Regular cardiac myocyte (primary cell): ENCODE data around the gene FAM237A. TPM values are rescaled to one million over a fixed set of nuclear protein-coding genes. Genes with fewer than 3 reads are reported as not detected.

ENCODE experiments used
- total RNA-seq: library from RNA; depleted of rRNA; stranded (reverse); fragments of >200 nt; gene quantifications from 2 replicates; pipeline ENCODE4 v1.2.3, GENCODE V29; 2014

Gene FAM237A
- not detected in 2 replicates for total RNA-seq

DNA sequence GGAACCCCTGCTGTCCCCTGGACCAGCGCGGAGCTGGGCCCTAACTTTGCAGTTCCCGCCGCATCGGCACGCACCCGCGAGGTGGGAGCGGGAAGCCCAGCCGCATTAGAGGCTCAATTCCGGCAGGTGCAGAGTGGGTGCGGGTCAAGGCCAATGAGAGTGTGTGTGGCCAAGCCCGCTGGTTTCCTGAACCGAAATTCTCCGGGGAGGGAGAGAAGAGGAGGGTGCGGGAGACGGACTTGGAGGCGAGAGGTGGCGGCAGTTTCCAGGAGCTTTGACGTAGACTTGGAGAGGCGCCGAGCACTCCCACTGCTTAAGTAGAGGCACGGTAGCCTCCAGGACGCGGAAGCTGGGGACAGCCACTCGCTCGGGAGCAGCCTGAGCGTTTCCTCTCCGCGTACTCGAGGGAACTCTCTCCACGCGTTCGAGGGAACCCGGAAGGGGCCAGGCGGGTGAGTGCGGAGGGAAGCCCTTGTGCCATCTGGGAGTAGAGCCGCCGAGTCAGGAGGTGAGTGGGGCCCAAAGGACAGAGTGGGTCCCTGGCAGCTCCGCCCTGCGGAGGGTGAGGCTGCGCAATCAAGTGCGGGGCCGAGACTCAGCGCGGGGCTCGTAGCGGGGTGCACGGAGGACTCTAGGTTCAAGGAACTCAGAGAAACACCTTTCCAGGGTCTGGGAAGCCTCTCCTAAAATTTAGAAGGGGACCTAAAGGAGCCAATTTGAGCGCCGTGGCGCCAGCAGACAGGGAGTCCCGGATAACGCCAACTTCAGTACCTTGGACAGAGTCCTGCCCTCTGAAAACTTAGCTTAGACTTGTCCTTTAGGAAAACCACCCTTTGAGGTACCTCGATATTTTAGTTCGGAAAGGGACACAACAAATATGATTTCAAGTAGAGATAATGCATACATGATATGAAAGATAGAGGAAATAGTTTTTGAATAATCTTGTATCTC lies at the start of gene FAM237A:
TSS of gene FAM237A (plus strand) at position 413 of the 951 bp plus-strand sequence. CDS start 1,750 bp downstream, outside the sequence.

Other genes starting within 250 kb of the FAM237A start
- gene ADAM23, start 199.0 kb upstream of the FAM237A start, total RNA-seq: 3.9 and 4.4 TPM in 2 replicates
- gene DYTN, start 75.9 kb downstream of the FAM237A start, total RNA-seq: not detected in 2 replicates
- gene MDH1B, start 122.8 kb downstream of the FAM237A start, total RNA-seq: 0.38 and 0.56 TPM in 2 replicates
- gene FASTKD2, start 123.1 kb downstream of the FAM237A start, total RNA-seq: 50.5 and 56.4 TPM in 2 replicates